ENCODE results near the gene IFRD2.
"Not testable (repeated sequence)": the region's sequence is repeated elsewhere in the genome, so short reads cannot be mapped to it uniquely, and the experiment has no call there.

IFRD2 gene

GRCh38 chr3:50287262-50287661 lies 5.0 kb downstream of the IFRD2 start:
- no peak for TF ChIP-seq CTCF (IDR thresholded peaks at IDR 0.05; ENCODE audit: low read depth, low read length)
- no peak for DNase-seq (ENCODE audit: extremely low read depth, low read depth)

DNA sequence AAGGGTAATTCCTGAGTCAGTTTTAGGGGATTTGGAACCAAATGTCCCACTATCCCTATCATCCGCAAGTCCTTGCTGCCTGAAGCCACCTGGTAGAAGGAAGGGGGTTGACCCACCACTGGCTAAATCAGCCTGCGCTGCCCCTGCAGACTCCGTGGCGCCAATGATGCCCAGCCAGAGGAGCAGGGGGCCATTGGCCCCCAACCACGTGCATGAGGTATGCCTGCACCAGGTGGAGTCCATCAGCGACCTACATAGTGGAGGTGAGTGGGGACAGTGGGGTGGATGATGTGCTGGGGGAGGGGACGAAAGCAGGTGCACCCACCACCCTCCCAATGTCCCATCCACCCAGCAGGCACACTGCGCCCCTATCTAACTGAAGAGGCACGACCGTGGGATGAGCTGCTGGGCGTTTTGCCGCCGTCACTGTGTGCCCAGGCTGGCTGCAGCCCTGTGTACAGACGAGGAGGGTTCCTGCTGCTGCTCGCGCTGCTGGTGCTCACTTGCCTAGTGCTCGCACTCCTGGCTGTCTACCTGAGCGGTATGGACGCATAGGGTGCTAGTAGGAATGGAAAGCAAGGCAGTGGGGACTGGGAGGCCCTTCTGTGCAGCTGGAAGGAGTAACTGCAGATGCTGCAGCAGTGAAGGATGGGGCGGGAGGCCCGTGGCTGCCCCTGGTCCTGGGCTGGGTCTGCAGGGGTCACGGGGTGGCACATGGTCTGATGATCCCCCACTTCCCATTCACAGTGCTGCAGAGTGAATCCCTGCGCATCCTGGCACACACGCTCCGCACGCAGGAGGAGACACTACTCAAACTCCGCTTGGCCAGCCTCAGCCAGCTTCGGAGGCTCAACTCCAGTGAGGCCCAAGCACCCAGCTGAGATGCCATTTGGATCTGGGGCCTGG lies 5.7 kb downstream of the IFRD2 start:
- no peak for DNase-seq (ENCODE audit: extremely low read depth, low read depth)
- TF ChIP-seq CTCF (IDR thresholded peaks at IDR 0.05; ENCODE audit: low read depth, low read length), result no peak

GRCh38 chr3:50284121-50284520 lies 8.1 kb downstream of the IFRD2 start:
- DNase-seq (ENCODE audit: extremely low read depth, low read depth), result not testable (repeated sequence)

- DNase-seq (ENCODE audit: extremely low read depth, low read depth), result no peak
- no peak for TF ChIP-seq CTCF (IDR thresholded peaks at IDR 0.05; ENCODE audit: low read depth, low read length)
Observed at GRCh38 chr3:50279255-50280016, 12.8 kb downstream of the IFRD2 start.

GRCh38 chr3:50278880-50279224 lies 13.4 kb downstream of the IFRD2 start, which contains the start of gene LSMEM2:
TSS of gene LSMEM2 (plus strand) at chr3:50279087. CDS start at chr3:50279114, 27 bp downstream.
- no peak for DNase-seq (ENCODE audit: extremely low read depth, low read depth)
- TF ChIP-seq CTCF (IDR thresholded peaks at IDR 0.05; ENCODE audit: low read depth, low read length), result no peak

GRCh38 chr3:50278123-50278879 lies 13.9 kb downstream of the IFRD2 start:
- DNase-seq (ENCODE audit: extremely low read depth, low read depth), result no peak
- no peak for TF ChIP-seq CTCF (IDR thresholded peaks at IDR 0.05; ENCODE audit: low read depth, low read length)

- no peak for TF ChIP-seq CTCF (IDR thresholded peaks at IDR 0.05; ENCODE audit: low read depth, low read length)
- no peak for DNase-seq (ENCODE audit: extremely low read depth, low read depth)
Observed at GRCh38 chr3:50276762-50277101, 15.5 kb downstream of the IFRD2 start.

Data from AG09319 (cell line).